K562 (cell line): ENCODE measurements around the gene IQUB. TPM values are rescaled to one million over a fixed set of nuclear protein-coding genes. Genes with fewer than 3 reads are reported as not detected.
A peak's percentile ranks its signal among the peaks of the same experiment; 100 is the strongest.

Experiments used
- CBX1 ChIP-seq: sonication (generic); IDR thresholded peaks from 2 replicates; pipeline ENCODE4 v1.6.1; 2016; ENCODE audit warnings: antibody characterized with exemption, low read depth, mild to moderate bottlenecking
- CBX8 ChIP-seq: fragments of 200-600 bp; sonication (generic); IDR thresholded peaks from 2 replicates; pipeline ENCODE4 v1.6.1; 2012; ENCODE audit warnings: borderline replicate concordance, mixed run types, low read depth, mild to moderate bottlenecking, moderate library complexity, mixed read lengths, low read length, control low read depth, inconsistent platforms; ENCODE audit not compliant: poor library complexity, severe bottlenecking; ENCODE audit errors: extremely low read depth
- FOXP1 ChIP-seq: sonication (generic); formaldehyde crosslinking; IDR thresholded peaks from 2 replicates; pipeline ENCODE4 v1.8.0; 2022; ENCODE audit warnings: mild to moderate bottlenecking, missing genetic modification reagents
- HDAC2 ChIP-seq: fragments of 450-650 bp; IDR thresholded peaks from 2 replicates; pipeline ENCODE4 v1.6.1; 2016; ENCODE audit warnings: mild to moderate bottlenecking
- IFI16 ChIP-seq: fragments of 250-450 bp; sonication (Bioruptor Pico); IDR thresholded peaks from 2 replicates; pipeline ENCODE4 v2.1.2; 2022; ENCODE audit warnings: mild to moderate bottlenecking, inconsistent platforms
- KAT2B ChIP-seq: IDR thresholded peaks from one replicate; pipeline ENCODE4 v1.6.1; 2012; ENCODE audit warnings: low read depth, mild to moderate bottlenecking, control low read depth, inconsistent platforms, low read length, moderate library complexity
- LEF1 ChIP-seq: fragments of 450-650 bp; IDR thresholded peaks from 2 replicates; pipeline ENCODE4 v1.6.1; 2016; ENCODE audit warnings: mild to moderate bottlenecking
- NFXL1 ChIP-seq: fragments of 450-650 bp; formaldehyde crosslinking; IDR thresholded peaks from 2 replicates; pipeline ENCODE4 v1.4.0; 2021; ENCODE audit warnings: mild to moderate bottlenecking
- RAD51 ChIP-seq: fragments of 450-650 bp; IDR thresholded peaks from 2 replicates; pipeline ENCODE4 v1.7.1; 2016; ENCODE audit warnings: low read depth, mild to moderate bottlenecking, borderline replicate concordance
- SMC3 ChIP-seq: conservative IDR thresholded peaks from 2 replicates; pipeline ENCODE4 v1.6.1; 2011; ENCODE audit warnings: low read depth, low read length, improper control_type of control experiment; ENCODE audit not compliant: insufficient read depth
- polyA plus RNA-seq, 8 experiments: library from polyadenylated mRNA; depleted of rRNA in 4 of 8; stranded (reverse) in 5 of 8; unstranded in 3 of 8; fragments of >200 nt; fragmentation: Nextera tagmentation in 2 of 8; fragmentation: Illumina TruSeq in 1 of 8; extraction: Ambion mirVana in 2 of 8; extraction: Trizol in 1 of 8; gene quantifications; 2 replicates each; pipeline versions ENCODE4 v1.2.1 to v1.2.3, GENCODE V29; 2011 to 2014; ENCODE audit warnings: inconsistent platforms in 1 of 8, missing spikeins in 1 of 8
- total RNA-seq, 7 experiments: library from RNA; depleted of rRNA in 6 of 7; stranded (reverse); fragments of >200 nt in 6 of 7; fragmentation: Illumina TruSeq in 2 of 7; extraction: Trizol in 2 of 7; gene quantifications; 2 replicates each; pipeline versions ENCODE4 v1.2.1 to v1.2.3, GENCODE V29; 2011 to 2021; ENCODE audit warnings: low replicate concordance in 1 of 7
- TF ChIP-seq, protein P1 (sequence below): fragments of 250-450 bp; sonication (Bioruptor Pico); IDR thresholded peaks from 2 replicates; pipeline ENCODE4 v1.8.0; 2022; ENCODE audit warnings: inconsistent platforms
- TF ChIP-seq, protein P2 (sequence below): fragments of 200-400 bp; formaldehyde crosslinking; IDR thresholded peaks from 2 replicates; pipeline ENCODE4 v1.6.1; 2017; ENCODE audit warnings: mild to moderate bottlenecking, low read depth, low read length, moderate library complexity

Gene IQUB
- total and polyA plus RNA-seq, 9 of the 15 experiments (the other 6 are each of a cell fraction or from before 2014, with no cell fraction given): 0.62 to 2.6 (median 1.4) TPM

DNA sequence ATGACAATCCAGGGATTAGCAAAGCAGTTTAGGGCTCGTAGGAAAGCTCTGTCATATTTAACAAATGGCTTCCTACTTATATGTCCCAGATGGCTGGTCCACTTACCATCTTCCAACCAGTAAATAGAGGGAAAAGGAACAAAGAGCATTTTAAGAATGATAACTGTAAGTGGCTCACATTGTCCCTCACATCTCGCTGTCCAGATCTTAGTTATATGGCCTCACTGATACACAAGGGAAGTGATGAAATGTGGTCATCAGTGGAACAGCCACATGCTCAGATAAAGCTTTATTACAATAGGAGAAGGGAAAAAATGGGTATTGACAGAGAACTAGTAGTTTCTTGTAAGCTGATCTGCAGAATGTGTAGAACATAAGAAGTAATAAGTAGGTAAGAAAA, 35.8 kb downstream of the IQUB start (continued):
- TF ChIP-seq, protein P1, sequence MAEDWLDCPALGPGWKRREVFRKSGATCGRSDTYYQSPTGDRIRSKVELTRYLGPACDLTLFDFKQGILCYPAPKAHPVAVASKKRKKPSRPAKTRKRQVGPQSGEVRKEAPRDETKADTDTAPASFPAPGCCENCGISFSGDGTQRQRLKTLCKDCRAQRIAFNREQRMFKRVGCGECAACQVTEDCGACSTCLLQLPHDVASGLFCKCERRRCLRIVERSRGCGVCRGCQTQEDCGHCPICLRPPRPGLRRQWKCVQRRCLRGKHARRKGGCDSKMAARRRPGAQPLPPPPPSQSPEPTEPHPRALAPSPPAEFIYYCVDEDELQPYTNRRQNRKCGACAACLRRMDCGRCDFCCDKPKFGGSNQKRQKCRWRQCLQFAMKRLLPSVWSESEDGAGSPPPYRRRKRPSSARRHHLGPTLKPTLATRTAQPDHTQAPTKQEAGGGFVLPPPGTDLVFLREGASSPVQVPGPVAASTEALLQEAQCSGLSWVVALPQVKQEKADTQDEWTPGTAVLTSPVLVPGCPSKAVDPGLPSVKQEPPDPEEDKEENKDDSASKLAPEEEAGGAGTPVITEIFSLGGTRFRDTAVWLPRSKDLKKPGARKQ (CRISPR knock-in tag): peak; percentile 41; the same call in 1 of the 2 replicates
- TF ChIP-seq, protein P2, sequence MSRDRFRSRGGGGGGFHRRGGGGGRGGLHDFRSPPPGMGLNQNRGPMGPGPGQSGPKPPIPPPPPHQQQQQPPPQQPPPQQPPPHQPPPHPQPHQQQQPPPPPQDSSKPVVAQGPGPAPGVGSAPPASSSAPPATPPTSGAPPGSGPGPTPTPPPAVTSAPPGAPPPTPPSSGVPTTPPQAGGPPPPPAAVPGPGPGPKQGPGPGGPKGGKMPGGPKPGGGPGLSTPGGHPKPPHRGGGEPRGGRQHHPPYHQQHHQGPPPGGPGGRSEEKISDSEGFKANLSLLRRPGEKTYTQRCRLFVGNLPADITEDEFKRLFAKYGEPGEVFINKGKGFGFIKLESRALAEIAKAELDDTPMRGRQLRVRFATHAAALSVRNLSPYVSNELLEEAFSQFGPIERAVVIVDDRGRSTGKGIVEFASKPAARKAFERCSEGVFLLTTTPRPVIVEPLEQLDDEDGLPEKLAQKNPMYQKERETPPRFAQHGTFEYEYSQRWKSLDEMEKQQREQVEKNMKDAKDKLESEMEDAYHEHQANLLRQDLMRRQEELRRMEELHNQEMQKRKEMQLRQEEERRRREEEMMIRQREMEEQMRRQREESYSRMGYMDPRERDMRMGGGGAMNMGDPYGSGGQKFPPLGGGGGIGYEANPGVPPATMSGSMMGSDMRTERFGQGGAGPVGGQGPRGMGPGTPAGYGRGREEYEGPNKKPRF: no peak
- TF ChIP-seq RAD51: no peak
- TF ChIP-seq CBX1: no peak
- TF ChIP-seq SMC3: no peak
- TF ChIP-seq IFI16: no peak
- TF ChIP-seq KAT2B: no peak
- TF ChIP-seq LEF1: peak; percentile 71
- peak; percentile 45; the same call in 1 of the 2 replicates for TF ChIP-seq HDAC2
- TF ChIP-seq CBX8: no peak
- TF ChIP-seq NFXL1 (CRISPR knock-in tag): no peak
- no peak for TF ChIP-seq FOXP1
